ENCODE measurements around the gene CELF4.

The CELF4 gene

DNA sequence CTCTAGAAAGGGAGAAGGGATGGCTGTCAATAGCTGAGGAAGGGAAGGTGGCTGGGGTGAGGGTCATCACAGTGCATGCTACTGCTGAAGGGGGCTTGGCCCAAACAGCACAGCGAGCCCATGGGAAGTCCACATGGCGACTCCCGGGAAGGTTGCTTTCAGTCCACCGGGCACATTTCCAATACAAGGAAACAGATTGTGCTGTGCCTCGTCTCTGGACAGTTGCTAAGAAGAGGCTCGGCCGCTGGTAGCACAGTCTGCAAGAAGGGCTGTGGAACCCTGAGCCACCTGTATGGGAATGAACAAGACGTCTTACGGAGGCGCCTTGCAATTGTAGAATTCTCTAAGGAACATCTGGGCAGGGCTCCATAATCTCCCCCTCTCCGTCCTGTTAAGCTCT lies 123.1 kb downstream of the CELF4 start:
- DNase-seq (ENCODE audit: low spot score), result no peak

DNA sequence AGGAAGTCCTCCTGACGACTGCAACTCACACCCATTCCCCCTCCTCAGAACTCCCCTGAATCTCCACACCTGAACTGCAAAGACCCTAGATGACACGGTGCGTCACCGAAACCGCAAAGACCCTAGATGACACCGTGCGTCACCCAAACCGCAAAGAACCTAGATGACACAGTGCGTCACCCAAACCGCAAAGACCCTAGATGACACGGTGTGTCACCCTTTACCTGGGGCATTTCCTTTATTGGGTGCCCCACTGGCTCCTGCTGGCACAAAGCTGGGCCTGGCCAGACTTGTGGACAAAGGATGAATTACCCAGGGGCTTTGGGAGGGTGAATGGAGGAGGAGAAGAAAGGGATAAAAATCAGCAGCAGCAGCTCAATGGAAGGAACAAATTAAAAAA lies 123.8 kb downstream of the CELF4 start:
- no peak for DNase-seq (ENCODE audit: low spot score)

GRCh38 chr18:37440206-37440605 lies 125.4 kb downstream of the CELF4 start:
- DNase-seq (ENCODE audit: low spot score), result no peak

DNA sequence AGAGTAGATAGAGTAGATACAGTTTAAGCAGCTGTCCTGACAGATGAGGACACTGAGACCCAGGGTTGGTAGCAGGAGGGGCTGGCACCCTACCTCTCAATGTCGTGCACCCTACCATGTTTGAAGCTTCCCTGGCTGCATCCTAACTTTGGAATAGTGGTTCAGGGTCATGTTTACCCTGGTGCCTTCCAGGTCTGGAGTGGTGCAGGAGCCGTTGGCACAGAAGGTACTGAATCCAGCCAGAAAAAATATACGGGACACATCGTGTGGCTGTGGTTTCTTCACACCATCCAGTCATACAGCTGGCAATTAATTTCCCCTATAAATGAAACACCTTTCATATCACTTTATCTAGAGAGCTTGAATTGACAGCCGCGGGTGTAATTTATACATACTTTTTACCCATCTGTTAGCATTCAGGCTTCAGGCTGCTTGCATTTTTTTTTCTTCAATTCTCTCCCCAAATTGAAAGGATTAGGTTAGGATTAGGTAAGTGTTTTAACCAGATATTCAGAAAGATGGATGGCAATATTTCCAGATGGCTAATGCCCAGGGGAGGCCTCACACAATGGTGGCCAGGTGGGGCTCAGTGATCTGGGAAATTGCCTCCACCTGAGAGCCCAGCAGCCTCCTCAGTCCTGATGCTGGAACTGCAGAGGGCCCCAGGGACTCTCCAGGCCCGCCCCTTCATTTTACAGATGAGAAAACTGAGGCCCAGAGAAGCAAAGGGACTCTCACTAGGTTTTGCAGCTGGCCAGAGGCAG lies 127.0 kb downstream of the CELF4 start:
- no peak for DNase-seq (ENCODE audit: low spot score)

DNA sequence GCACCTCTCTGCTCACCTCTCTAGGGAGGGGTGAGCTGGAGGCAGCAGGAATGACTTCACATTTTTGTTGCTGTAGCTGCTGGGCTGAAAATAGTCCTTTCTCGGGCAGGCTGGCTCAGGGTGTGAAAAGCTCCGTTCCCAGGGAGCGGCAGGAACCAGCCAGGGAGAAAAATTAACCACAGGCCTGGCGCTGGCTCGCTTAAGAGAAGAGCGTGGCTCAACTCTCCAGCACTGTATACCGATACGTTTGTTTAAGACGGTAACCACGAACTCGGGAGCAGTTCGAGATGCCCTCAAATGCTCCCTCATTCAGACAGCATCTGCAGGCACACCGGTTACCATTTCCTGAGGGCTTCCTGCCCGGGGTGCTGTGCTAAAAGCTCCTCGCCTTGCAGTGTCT lies 129.6 kb downstream of the CELF4 start:
- no peak for DNase-seq (ENCODE audit: low spot score)

DNA sequence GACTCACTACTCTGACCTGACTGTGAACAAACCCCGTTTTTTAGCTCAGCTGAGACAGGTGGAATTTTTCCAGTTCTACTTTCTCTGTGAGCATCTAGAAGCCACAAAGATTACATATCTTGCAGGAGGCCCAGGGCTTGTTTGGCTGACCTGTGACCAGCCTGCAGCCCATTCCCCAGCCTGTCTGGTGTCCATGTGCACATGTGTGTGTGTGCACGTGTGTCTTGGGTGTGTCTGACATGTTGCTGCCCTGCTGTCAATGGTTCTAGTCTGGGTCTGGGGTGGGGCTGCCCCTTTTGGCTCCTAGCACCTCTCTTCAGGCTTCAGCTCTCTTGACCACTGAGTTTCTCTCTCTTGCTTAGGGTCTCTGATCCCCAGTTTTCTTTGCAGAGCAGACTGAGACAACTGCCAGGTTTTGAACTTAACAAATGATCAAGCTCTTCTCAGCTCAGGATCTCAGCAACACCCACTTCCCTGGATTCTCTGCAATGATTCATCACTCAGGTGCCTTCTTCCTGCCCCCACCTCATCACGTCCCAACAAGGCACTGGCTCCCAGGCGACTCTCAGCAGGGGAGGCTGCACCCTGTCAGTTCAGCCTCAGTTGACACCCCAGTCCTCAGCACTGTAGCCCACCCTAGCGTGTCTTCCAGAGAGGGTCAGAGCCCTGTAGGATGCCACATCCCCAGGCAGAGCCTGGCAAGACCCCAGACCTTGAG lies 130.3 kb downstream of the CELF4 start:
- DNase-seq (ENCODE audit: low spot score), result no peak

DNA sequence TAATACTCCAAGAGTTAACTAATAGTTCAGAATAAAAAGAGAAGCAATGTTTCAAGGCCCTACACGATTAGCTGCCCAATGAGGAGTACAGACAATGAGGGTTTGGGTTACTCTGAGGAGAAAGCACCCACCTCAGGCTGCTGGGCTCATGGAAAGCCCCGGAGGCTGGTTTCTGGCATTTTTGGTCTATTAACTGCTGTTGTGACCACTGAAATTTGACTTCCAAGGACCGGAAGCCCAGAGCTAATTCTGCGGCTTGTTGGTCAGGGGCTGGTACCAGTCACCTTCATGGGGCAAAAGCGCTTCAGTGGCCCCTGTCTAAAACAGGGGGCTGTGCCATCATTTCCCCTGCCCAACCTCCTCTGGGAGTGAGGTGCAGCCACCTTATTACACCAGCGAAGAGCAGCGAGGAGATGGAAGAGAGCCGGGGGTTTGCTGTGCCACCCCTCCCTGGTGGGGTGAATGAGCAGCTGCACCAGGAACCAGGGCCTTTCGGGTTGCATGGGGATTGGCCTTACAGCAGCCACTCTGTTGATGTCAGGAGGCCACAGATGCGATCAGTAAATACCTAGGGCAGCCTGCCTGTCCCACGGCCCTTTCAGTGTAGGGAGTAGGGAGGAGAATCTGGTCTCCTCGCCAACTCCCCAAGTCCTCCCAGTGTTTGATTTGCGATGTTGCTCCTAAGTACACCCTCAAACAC lies 131.3 kb downstream of the CELF4 start:
- DNase-seq (ENCODE audit: low spot score), result no peak

DNA sequence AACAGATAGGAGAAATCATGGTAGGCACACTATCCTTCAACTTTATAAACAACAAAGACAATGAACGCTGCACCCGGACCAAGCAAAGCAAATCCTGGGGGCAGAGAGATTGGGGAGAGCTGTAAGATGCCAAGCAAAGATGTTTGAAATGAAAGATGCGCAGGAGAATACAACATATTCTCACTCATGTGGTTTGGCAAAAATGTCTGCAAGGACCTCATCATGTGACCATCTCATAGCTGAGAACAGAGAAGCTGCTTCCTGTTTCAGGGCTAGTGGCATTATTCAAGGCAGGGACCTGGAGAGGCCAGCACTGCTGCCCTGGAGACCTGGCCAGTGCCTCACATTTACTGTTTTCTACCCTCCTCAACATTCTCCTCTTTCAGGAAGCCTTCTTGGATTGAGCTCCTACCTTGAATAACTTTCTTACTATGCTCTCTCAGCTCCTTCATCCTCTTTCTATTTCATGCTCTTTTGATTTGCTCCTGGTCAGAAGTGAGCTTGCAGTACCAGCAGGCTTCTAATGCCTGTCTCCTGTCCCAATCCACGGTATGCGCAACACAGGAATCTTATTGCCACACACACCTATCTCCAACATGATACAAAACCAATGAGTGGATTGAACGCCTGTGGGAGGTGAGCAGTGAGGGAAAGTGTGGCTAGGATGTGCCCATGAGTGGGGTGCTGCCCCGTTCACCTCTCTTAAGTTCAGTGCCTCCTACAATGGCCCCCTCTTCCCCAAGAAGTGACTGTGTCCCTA lies 133.0 kb downstream of the CELF4 start:
- DNase-seq (ENCODE audit: low spot score), result no peak

DNA sequence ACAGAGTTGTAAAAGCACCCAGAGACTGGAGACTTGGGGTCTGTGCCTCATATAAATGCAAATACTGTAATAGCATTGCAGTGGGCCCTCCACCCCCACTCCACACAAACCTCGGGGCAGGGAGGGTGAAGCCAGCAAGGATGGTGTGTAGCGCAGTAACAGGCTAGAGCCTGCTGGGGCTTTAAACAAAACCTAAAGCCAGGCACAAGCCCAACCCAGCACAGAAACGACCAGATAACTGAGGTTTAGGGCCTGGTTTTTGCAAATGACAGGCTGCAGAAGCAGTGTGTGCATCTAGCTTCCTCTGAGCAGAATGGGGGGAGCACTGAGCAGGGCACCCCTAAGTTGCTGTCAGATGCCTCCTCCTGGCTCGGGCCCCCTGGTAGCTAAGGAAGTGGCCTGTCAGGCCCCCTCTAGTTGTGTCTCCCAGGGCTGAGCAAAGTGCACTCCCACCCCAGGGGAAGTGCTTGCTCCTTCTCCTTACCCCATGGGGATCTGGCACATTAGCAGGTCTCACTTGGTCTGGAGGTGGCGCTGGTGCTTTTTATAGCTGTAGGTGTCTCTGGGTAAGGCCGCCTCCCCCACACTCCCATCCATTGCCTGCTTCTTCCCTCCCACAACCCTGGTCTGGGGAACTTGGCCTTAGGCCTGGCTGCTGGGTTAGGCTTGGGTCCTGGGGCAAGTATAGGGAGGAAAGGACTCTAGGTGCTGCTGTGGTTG lies 135.1 kb downstream of the CELF4 start:
- no peak for DNase-seq (ENCODE audit: low spot score)

DNA sequence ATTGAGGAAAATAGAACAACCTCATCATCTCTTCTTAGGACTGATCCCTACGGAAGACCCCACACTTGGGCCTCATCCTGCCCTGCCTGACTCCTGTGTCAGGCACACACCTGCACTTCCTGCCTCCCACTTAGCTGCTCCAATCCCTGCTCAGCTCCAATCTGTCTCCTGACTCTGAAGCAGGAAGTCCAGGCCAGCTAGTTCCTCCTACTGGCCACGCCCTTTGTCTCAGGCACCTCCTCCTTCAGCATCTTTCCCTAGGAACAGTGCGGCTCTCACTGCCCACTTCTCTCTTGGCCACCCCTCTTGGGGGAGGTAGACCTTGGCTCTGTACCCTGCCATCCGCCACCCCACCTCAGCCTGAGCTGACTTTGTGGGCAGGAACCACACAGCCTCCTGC lies 135.8 kb downstream of the CELF4 start:
- no peak for DNase-seq (ENCODE audit: low spot score)

- no peak for DNase-seq (ENCODE audit: low spot score)
Observed at GRCh38 chr18:37428288-37428974, 137.2 kb downstream of the CELF4 start.

- DNase-seq (ENCODE audit: low spot score), result no peak
Observed at GRCh38 chr18:37426586-37426985, 139.0 kb downstream of the CELF4 start.

- DNase-seq (ENCODE audit: low spot score), result no peak
Observed at GRCh38 chr18:37425222-37425621, 140.4 kb downstream of the CELF4 start.

DNA sequence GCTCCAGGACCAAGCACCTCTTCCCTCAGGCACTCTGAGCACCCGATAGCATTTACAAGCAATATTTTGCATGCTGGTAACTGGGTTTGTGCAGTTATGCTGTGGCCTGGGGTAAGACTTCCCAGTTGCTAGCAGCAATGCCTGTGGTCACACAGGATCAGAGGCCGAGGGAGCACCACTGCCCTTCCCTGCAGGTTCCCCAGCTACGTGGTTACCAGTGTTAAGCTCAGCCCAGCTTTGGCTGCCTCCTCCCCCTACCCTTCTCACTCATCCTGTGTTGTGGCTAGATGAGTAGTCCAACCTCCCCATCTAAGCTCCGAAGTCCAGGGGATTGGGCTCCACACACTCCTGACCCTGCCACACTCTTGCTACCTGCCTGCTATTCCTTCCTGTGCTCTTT lies 141.1 kb downstream of the CELF4 start:
- no peak for DNase-seq (ENCODE audit: low spot score)

- no peak for DNase-seq (ENCODE audit: low spot score)
Observed at GRCh38 chr18:37422596-37422995, 143.0 kb downstream of the CELF4 start.

DNA sequence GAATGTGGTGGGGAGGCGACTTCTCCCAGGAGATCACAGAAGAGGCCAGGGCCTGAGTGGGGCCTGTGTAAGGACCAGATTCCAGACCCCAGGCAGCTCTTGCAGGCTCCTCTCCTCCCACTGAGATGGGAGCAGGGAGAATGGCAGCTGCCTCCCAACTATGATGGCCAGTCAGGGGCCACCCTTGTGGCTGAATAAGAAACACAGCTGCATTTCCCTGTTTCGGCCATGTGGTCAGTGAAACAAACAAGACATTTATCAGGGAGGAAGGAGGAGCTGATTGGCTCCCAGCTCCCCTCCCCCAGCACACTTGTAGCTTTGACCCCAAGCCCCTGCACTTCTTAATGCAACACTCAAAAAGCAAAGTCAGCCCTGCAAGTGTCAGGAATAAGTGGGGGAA lies 143.5 kb downstream of the CELF4 start:
- no peak for DNase-seq (ENCODE audit: low spot score)

DNA sequence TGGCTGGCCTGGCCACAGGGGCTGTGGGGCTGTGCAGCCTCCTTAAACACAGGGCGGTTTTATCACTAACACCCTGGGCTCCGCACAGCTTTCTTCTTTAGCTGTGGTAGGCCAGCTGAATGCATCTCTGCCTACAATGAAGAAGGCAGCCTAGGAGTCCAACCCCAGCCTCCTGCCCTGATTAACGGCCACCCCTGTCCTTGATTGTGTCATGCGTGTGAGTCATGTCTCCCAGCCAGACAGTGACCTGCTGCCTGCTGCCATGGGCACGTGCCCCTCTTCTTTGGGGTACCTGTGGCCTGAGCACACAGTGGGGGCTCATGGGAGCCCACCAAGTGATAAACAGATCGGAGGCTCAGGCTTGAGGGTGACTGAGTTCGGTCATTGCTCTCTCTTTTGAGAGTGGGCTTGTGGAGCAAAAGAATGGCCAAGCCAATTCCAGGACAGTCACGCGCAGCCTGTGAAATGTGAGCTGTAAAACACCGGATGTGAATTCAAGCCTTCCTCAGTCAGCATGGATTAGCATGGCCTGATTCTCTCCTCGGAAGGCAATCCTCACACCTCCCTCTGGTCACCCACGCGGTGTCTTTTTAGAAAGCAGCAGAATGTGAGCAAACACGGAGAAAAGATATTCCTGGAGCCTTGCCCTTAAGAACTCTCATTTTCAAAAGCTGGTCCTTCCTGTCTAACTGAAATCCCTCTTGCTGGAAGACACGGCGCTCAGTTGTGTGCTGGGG lies 144.1 kb downstream of the CELF4 start:
- DNase-seq (ENCODE audit: low spot score), result no peak

DNA sequence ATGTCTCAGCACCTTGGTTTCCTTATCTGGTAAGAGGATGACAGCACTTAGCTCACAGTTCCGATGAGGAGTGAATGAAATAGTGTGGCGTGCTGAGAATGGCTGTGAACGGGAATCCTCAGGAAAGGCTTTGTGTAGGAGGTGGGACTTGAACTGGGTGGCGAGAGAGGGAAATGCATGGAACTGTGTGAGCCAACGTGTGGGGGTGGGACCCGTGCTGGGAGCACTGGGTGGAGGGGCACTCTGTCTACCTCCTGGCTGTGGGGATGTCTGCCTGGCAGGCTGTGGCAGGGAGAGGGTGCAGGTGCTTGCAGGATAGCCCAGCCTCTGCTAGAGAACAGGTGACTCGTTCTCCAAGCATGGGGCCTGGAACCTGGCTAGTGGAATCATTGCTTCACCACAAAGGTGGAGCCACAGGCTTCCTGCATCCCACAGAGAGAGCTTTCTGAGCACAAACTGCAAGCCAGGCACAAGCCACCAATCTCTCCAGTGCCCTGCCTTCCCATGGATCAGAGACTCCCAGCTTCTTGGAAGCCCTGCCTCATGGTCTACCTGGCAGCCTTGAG lies 145.2 kb downstream of the CELF4 start:
- no peak for DNase-seq (ENCODE audit: low spot score)

DNA sequence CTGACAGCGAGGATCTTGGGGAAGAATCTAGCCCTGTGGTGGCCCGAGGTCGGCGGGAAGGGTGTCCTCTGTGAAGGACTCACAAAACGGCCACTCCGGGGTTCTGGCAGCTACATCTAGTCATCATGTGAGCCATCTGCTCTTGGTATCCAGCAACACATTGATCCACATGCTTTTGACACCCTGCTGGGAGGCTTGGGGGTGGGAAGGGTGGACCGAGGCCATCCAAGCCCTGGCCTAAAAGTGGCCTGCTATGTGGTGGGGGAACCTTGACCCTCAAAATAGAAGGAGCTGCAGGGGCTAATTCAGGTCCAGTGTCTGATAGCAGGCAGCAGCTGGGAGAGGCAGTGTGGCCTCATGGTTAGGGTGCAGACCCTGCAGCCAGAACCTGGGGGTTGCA lies 145.7 kb downstream of the CELF4 start:
- DNase-seq (ENCODE audit: low spot score), result no peak

GRCh38 chr18:37419315-37419714 lies 146.3 kb downstream of the CELF4 start:
- DNase-seq (ENCODE audit: low spot score), result no peak

All from CD4-positive, alpha-beta T cell treated with Interleukin-2 at 100 ng/mL for 4 hours (primary cell).